ENCODE measurements around the gene PTGIS. TPM values are rescaled to one million over a fixed set of nuclear protein-coding genes. Genes with fewer than 3 reads are reported as not detected.

PTGIS gene
- polyA plus RNA-seq, 1 donor (not counting 4 experiments of a cell fraction or from before 2014, with no cell fraction given) = not detected

GRCh38 chr20:49582413-49583334, 14.7 kb upstream of the PTGIS start:
- dilution Hi-C loops (cut with MboI; ENCODE audit: extremely low pct_ligation_motif_present, low sequenced_read_pairs) = no loop called here
- Histone ChIP-seq H3K9me1 (ENCODE audit: control insufficient read depth, extremely low read depth, insufficient read depth, low read length) (no peaks in the 10 kb centered on the region), H2AFZ (ENCODE audit: control insufficient read depth, low read length) (no peak overlapping the region), H3K9me3 (ENCODE audit: control insufficient read depth, low read depth, low read length) (no peaks in the 10 kb centered on the region), H3K9ac (ENCODE audit: control insufficient read depth, extremely low read depth, insufficient read depth, low read length) (no peak overlapping the region), H3K27ac (ENCODE audit: control insufficient read depth, insufficient read depth, low read length) (no peak overlapping the region), H3K4me1 (ENCODE audit: control insufficient read depth, extremely low read depth, insufficient read depth, low read length) (no peaks in the 10 kb centered on the region), H3K4me3 (ENCODE audit: control insufficient read depth in 2 of 3, extremely low read depth in 1 of 3, insufficient read depth in 2 of 3, low read depth in 1 of 3, low read length in 3 of 3) (no peak overlapping the region), H3K4me2 (ENCODE audit: control insufficient read depth, extremely low read depth, insufficient read depth, low read depth, low read length) (no peak overlapping the region), H3K36me3 (ENCODE audit: control insufficient read depth in 2 of 2, extremely low read depth in 1 of 2, insufficient read depth in 2 of 2, low read length in 2 of 2) (no peaks in the 10 kb centered on the region), H3K79me2 (ENCODE audit: control insufficient read depth, insufficient read depth, low read length) (no peaks in the 10 kb centered on the region), H4K20me1 (ENCODE audit: control insufficient read depth, extremely low read depth, insufficient read depth, low read length) (peaks cover 2% of the 10 kb centered on the region), H3K27me3 (ENCODE audit: control insufficient read depth, extremely low read depth, insufficient read depth, low read length) (peaks cover 37% of the 10 kb centered on the region)
- DNase-seq (ENCODE audit: low read depth, low spot score) (no peak), FAIRE-seq (no peak)
- TF ChIP-seq EZH2 (IDR thresholded peaks at IDR 0.05; ENCODE audit: low read length) (no peak), CTCF (optimal IDR thresholded peaks at IDR 0.05 in 1 of 3, IDR thresholded peaks at IDR 0.05 in 1 of 3, conservative IDR thresholded peaks at IDR 0.05 in 1 of 3; ENCODE audit: extremely low read depth in 1 of 3, insufficient read depth in 2 of 3, low read length in 3 of 3) (no peak)

DNA sequence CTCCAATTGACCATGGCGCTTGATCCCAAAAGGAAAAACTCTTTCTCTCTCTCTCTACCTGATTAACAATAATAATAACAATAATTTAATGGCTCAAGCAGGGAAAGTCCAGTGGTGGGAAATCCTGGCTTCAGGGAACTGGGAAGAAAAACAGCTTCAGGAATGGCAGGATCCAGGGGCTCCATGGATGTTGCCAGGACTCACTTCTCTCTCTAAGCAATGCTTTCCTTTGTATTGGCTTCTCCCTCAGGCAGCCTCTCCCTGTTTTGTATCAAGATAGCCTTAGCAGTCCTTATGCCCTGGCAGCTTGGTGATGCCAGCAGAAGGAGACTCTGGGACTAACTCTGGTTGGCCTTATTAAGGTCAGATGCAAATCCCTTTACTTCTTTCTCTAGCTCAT, 13.5 kb upstream of the PTGIS start:
- Histone ChIP-seq H3K4me1 (ENCODE audit: control insufficient read depth, extremely low read depth, insufficient read depth, low read length) (no peaks in the 10 kb centered on the region), H3K27me3 (ENCODE audit: control insufficient read depth, extremely low read depth, insufficient read depth, low read length) (peaks cover 37% of the 10 kb centered on the region), H3K27ac (ENCODE audit: control insufficient read depth, insufficient read depth, low read length) (no peak overlapping the region), H3K4me2 (ENCODE audit: control insufficient read depth, extremely low read depth, insufficient read depth, low read depth, low read length) (no peak overlapping the region), H3K9me3 (ENCODE audit: control insufficient read depth, low read depth, low read length) (no peaks in the 10 kb centered on the region), H3K4me3 (ENCODE audit: control insufficient read depth in 2 of 3, extremely low read depth in 1 of 3, insufficient read depth in 2 of 3, low read depth in 1 of 3, low read length in 3 of 3) (no peak overlapping the region), H3K36me3 (ENCODE audit: control insufficient read depth in 2 of 2, extremely low read depth in 1 of 2, insufficient read depth in 2 of 2, low read length in 2 of 2) (no peaks in the 10 kb centered on the region), H3K9ac (ENCODE audit: control insufficient read depth, extremely low read depth, insufficient read depth, low read length) (no peak overlapping the region), H3K9me1 (ENCODE audit: control insufficient read depth, extremely low read depth, insufficient read depth, low read length) (no peaks in the 10 kb centered on the region), H3K79me2 (ENCODE audit: control insufficient read depth, insufficient read depth, low read length) (no peaks in the 10 kb centered on the region), H4K20me1 (ENCODE audit: control insufficient read depth, extremely low read depth, insufficient read depth, low read length) (peaks cover 2% of the 10 kb centered on the region), H2AFZ (ENCODE audit: control insufficient read depth, low read length) (no peak overlapping the region)
- dilution Hi-C loops (cut with MboI; ENCODE audit: extremely low pct_ligation_motif_present, low sequenced_read_pairs) = no loop called here
- TF ChIP-seq CTCF (optimal IDR thresholded peaks at IDR 0.05 in 1 of 3, IDR thresholded peaks at IDR 0.05 in 1 of 3, conservative IDR thresholded peaks at IDR 0.05 in 1 of 3; ENCODE audit: extremely low read depth in 1 of 3, insufficient read depth in 2 of 3, low read length in 3 of 3) (no peak), EZH2 (IDR thresholded peaks at IDR 0.05; ENCODE audit: low read length) (no peak)
- FAIRE-seq (no peak), DNase-seq (ENCODE audit: low read depth, low spot score) (no peak)

Data from keratinocyte (primary cell).